ENCODE measurements around the gene NPHP1.

- TF ChIP-seq CTCF (conservative IDR thresholded peaks at IDR 0.05; ENCODE audit: low read length) (no peak), EZH2phosphoT487 (IDR thresholded peaks at IDR 0.05; ENCODE audit: borderline replicate concordance) (no peak)
Observed at GRCh38 chr2:110104025-110104771, 100.6 kb downstream of the NPHP1 start.
